Stimulated activated memory B cell treated with anti-CD40 and anti-IgM and Interleukin-4, amounts not matched to agents 10 μg/mL and 1 μg/mL and 100 μg/mL, for 72 hours (primary cell): ENCODE data around the gene MARCO.
"Not testable (repeated sequence)": the region's sequence is repeated elsewhere in the genome, so short reads cannot be mapped to it uniquely, and the experiment has no call there.

ENCODE experiments used
- ATAC-seq: fragments of 150-1000 bp; cut with Tn5 transposase; 2 replicates; pipeline ENCODE4 v1.10.0; 2021
- H3K27ac Mint-ChIP-seq: one replicate; pipeline ENCODE4 v1.8.0; 2022; ENCODE audit warnings: mild to moderate bottlenecking, mixed read lengths
- H3K27me3 Mint-ChIP-seq: one replicate; pipeline ENCODE4 v1.8.0; 2022; ENCODE audit warnings: mixed read lengths
- H3K36me3 Mint-ChIP-seq: one replicate; pipeline ENCODE4 v1.8.0; 2022; ENCODE audit warnings: mixed read lengths
- H3K4me1 Mint-ChIP-seq: one replicate; pipeline ENCODE4 v1.8.0; 2022; ENCODE audit warnings: mixed read lengths
- H3K4me3 Mint-ChIP-seq: one replicate; pipeline ENCODE4 v1.8.0; 2022; ENCODE audit warnings: mild to moderate bottlenecking, moderate library complexity, mixed read lengths
- H3K9me3 Mint-ChIP-seq: one replicate; pipeline ENCODE4 v1.8.0; 2022; ENCODE audit warnings: mixed read lengths

MARCO gene

DNA sequence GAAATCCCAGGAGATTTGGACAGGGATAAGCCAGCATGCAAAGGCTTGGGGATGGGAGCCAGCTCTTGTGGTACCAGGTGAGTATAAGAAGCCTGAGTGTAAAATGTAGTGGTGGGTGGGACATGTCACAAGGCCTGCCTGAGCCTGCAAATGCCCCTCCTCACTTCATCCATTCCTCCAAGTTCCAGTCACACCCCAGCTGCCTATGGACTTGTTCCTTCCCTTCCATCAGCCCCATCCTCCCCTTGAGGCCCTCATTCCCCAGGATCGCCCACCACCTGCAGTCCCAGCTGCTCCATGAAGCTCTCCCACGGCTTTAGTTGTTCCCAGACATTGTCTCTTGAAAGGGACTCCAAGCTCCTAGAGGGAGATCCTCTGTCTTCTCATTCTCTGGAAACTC is 81.5 kb downstream of the MARCO start:
- H3K27ac Mint-ChIP-seq, result no peak overlapping the region
- no peaks in the 10 kb centered on the region for H3K4me1 Mint-ChIP-seq
- peaks cover 7% of the 10 kb centered on the region for H3K27me3 Mint-ChIP-seq

DNA sequence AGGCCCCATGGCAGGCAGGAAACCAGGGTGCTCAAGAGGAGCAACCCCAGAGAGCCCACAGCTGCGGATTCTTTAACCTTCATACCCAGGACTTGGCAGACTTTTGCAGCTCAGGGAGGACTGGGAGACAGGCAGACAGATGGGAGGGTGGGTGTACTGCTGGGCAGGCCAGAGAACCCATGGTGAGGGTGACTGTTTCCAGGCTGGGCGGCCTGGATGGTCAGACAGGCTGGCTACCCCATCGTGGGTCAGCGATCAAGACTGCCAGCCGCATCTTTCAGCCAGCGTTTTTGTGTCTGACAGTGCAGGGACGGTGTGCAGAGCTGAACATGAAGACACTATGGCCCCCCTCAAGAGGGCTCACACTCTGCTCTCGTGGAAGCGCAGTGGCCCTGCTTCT is 82.2 kb downstream of the MARCO start:
- Mint-ChIP-seq H3K36me3 (no peaks in the 10 kb centered on the region), H3K4me1 (no peaks in the 10 kb centered on the region), H3K4me3 (no peak overlapping the region), H3K9me3 (no peaks in the 10 kb centered on the region), H3K27me3 (peaks cover 13% of the 10 kb centered on the region), H3K27ac (no peak overlapping the region)
- no peak for ATAC-seq

More for the DNA sequence above, 81.5 kb downstream of the MARCO start:
- no peaks in the 10 kb centered on the region for H3K36me3 Mint-ChIP-seq
- H3K9me3 Mint-ChIP-seq, result no peaks in the 10 kb centered on the region
- ATAC-seq, result no peak
- no peak overlapping the region for H3K4me3 Mint-ChIP-seq

DNA sequence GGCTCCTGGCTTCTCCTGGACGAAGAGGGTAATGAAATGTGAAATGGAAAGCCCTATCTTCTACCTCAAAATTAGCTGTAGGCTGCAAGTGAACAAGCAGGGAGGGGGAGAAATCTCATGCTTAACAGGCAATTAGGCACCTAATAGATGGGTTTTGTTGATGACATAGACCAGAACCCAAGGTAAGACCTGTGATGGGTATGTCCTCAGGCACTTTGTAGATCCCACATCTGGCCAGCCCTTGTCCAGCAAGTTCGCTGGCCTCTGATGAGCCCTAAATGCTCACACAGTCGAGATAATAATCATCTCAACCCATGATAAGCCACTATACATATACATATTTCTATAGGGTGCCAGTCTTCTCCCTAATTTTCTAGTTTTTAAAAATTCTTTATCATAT is 82.6 kb downstream of the MARCO start:
- ATAC-seq, result no peak
- Mint-ChIP-seq H3K27me3 (peaks cover 14% of the 10 kb centered on the region), H3K36me3 (no peaks in the 10 kb centered on the region), H3K4me1 (no peaks in the 10 kb centered on the region), H3K4me3 (no peak overlapping the region), H3K27ac (no peak overlapping the region), H3K9me3 (no peaks in the 10 kb centered on the region)

DNA sequence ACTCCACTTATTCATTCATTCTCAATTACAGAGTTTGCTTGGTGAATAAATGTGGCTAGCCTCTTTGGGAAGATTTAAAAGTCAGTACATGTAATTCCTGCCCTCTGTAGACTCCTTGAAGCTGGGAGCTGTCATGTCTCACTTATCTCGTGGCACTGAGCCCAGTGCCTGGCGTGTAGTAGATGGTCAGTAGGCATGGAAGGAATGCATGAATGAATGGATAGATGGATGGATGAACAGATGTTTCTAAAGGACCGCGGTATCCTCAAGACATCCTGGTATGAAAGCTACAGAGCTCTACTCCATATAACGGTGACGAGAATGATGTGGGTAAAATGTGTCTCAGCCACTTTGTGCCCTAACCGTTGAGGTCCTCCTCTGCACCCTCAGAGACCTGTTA is 83.0 kb downstream of the MARCO start:
- Mint-ChIP-seq H3K4me3 (no peak overlapping the region), H3K9me3 (no peaks in the 10 kb centered on the region), H3K36me3 (no peaks in the 10 kb centered on the region), H3K4me1 (no peaks in the 10 kb centered on the region), H3K27ac (no peak overlapping the region), H3K27me3 (peaks cover 17% of the 10 kb centered on the region)
- ATAC-seq, result no peak

DNA sequence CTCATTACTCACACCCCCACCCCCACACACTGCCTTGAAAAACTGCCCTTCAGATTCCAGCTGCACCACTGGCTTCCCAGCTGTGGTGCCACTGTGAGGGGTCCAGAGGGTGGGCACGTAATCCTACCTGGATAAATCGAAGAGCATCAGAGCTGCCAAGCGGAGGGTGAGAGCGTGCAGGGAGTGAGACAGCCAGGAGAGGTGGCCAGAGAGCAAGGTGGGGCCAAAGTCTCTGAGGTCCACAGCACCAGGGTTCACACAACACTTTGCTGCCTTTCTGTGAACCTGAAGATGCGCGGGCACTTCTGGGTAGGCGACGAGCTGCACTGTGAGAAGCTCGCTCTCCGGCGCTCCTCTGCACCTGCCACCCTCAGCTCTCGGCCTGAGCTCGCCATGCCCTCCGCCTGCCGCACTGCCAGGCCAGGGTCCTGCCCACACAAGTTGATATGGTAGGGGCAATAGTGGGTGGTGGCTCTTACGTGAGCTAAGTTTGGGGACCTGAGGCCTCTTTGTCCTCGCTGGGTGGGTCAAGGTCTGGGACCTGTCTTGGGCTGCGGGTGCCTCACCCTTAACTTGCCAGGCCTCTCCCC is 83.9 kb downstream of the MARCO start:
- Mint-ChIP-seq H3K36me3 (no peaks in the 10 kb centered on the region), H3K27me3 (peaks cover 25% of the 10 kb centered on the region), H3K4me1 (no peaks in the 10 kb centered on the region), H3K27ac (no peak overlapping the region), H3K9me3 (no peaks in the 10 kb centered on the region), H3K4me3 (no peak overlapping the region)
- ATAC-seq, result no peak

DNA sequence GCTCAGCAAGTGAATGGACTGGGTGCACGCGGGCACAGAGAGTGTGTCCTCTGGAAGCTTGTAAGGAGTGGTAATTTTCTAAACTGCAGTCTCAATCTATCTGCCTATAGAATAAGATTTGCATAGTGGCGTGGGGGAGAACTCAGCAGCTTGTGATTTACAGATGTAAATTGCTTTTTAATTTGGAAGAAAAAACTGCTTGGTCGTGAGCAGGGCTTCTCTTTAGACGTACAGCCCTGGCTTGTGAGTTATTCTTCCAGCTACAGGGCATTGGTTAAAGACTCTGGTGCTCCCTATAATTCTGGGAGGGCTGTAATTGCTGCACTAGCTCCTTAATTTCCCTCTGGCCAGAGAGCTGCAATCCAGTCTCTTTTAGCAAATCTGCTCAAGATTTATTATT is 84.9 kb downstream of the MARCO start:
- Mint-ChIP-seq H3K4me3 (no peak overlapping the region), H3K27me3 (peaks cover 25% of the 10 kb centered on the region), H3K27ac (no peak overlapping the region), H3K36me3 (no peaks in the 10 kb centered on the region), H3K4me1 (no peaks in the 10 kb centered on the region), H3K9me3 (no peaks in the 10 kb centered on the region)
- ATAC-seq, result no peak

DNA sequence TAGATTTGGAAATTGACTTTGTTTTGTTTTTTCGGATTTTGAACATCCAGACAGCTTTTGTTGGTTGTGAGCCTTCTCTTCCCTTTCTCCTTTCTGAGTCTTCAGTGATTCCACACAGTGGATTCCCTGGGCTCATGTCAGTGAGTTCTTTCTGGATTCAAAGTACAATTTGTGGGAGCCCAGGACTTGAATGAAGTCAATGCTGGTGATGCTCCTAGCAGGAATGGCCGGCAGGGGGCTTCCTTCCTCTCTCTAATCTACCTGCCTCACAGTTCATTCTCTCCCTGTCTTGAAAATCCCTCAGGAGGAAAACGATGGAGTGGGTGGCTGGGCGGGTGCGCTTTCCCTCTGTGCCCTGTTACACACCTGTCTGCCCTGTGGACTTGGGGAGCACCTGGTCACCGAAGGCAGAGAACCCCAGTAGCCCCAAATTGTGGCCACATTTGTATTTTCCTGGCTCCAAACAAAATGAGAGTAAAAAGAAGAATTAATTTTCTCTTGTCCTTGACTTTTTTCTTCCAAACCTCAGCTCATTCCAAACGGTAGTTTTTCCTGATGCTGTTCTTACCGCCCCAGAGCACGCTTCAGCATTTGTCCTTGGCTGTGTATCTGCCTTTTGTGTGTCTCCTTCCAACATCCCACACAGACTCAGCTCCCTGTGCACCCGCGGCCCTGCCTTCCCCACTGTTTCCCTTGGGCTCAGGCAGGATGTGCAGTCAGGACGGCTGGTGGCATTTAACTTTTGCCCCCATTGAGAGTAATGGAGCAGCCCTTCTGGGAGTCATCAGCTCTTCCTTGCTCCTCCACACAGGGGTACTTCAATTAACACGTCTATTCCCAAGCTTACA is 86.6 kb downstream of the MARCO start:
- Mint-ChIP-seq H3K4me1 (no peaks in the 10 kb centered on the region), H3K9me3 (no peaks in the 10 kb centered on the region), H3K27me3 (peaks cover 25% of the 10 kb centered on the region), H3K36me3 (no peaks in the 10 kb centered on the region), H3K4me3 (no peak overlapping the region), H3K27ac (no peak overlapping the region)
- no peak for ATAC-seq

DNA sequence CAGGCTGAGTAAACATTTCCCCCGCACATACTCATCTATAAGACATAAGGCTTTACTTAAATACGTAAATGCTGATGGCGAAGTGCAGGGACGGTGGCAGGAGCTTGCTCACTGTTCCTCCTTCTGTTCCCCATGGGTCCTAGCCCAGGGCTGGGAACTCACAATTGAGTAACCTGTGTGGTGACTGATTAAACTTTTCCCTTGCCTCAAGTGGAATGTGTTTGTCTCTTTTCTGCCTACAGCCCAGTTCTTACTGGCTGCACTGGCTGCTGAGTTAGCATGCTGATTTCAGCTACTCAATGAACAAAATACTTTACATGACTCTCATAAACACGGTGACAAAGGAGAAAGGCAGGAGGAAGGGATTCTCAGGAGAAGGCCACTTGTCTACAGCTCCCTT is 87.3 kb downstream of the MARCO start:
- Mint-ChIP-seq H3K27ac (no peak overlapping the region), H3K27me3 (peaks cover 26% of the 10 kb centered on the region), H3K4me3 (no peak overlapping the region), H3K4me1 (no peaks in the 10 kb centered on the region), H3K9me3 (no peaks in the 10 kb centered on the region), H3K36me3 (no peaks in the 10 kb centered on the region)
- ATAC-seq, result no peak

DNA sequence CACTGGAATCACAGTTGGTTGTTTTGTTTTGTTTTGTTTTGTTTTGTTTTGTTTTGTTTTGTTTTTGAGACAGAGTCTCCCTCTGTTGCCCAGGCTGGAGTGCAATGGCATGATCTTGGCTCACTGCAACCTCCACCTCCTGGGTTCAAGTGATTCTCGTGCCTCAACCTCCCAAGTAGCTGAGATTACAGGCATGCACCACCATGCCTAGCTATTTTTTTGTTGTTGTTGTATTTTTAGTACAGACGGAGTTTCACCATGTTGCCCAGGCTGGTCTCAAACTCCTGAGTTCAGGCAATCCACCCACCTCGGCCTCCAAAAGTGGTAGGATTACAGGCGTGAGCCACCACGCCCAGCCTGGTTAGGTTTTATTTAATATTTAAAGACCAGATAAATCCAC is 95.9 kb downstream of the MARCO start:
- ATAC-seq, H3K36me3 Mint-ChIP-seq, H3K4me3 Mint-ChIP-seq, H3K27me3 Mint-ChIP-seq, H3K4me1 Mint-ChIP-seq, H3K27ac Mint-ChIP-seq: not testable (repeated sequence)
- peaks cover 27% of the 10 kb centered on the region for H3K9me3 Mint-ChIP-seq

DNA sequence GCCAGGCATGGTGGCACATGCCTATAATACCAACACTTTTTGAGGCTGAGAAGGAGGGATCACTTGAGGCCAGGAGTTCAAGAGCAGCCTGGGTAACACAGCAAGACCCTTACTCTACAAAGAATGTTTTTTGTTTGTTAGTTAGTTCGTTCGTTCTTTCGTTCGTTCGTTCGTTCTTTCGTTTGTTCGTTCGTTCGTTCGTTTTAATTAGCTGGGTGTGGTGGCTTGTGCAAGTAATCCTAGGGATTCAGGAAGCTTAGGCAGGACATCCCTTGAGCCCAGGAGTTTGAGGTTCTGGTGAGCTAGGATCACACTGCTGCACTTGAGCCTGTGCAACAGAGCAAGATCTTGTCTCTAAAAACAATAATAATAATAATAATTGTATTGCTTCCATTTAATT is 98.7 kb downstream of the MARCO start:
- no peaks in the 10 kb centered on the region for H3K27me3 Mint-ChIP-seq
- peaks cover 23% of the 10 kb centered on the region for H3K9me3 Mint-ChIP-seq
- no peaks in the 10 kb centered on the region for H3K36me3 Mint-ChIP-seq
- ATAC-seq, result no peak
- H3K4me1 Mint-ChIP-seq, result no peaks in the 10 kb centered on the region
- no peak overlapping the region for H3K4me3 Mint-ChIP-seq
- no peak overlapping the region for H3K27ac Mint-ChIP-seq
